MV-4-11 (cell line): ENCODE results near the gene FN1.

Source experiments
- DNase-seq: peaks from one replicate; lab custom pipeline; 2025; lab: John Stamatoyannopoulos, UW

The FN1 gene

GRCh38 chr2:215407061-215407460 lies 28.8 kb downstream of the FN1 start:
- DNase-seq, result no peak

GRCh38 chr2:215405722-215406581 lies 29.9 kb downstream of the FN1 start:
- no peak for DNase-seq

GRCh38 chr2:215404348-215405012 lies 31.4 kb downstream of the FN1 start:
- no peak for DNase-seq

- DNase-seq, result no peak
Measured at GRCh38 chr2:215403441-215404347, 32.2 kb downstream of the FN1 start.

- DNase-seq, result no peak
Measured at GRCh38 chr2:215401896-215402379, 33.9 kb downstream of the FN1 start.

- no peak for DNase-seq
Measured at GRCh38 chr2:215399067-215399716, 36.7 kb downstream of the FN1 start.

GRCh38 chr2:215397632-215398341 lies 38.1 kb downstream of the FN1 start:
- DNase-seq, result no peak

GRCh38 chr2:215396595-215397313 lies 39.1 kb downstream of the FN1 start:
- peak; percentile 83 for DNase-seq

GRCh38 chr2:215395687-215396460 lies 40.0 kb downstream of the FN1 start:
- DNase-seq, result no peak

- DNase-seq, result peak; percentile 4
Measured at GRCh38 chr2:215394102-215394805, 41.6 kb downstream of the FN1 start.

- DNase-seq, result no peak
Measured at GRCh38 chr2:215392687-215393270, 43.1 kb downstream of the FN1 start.

GRCh38 chr2:215392164-215392563 lies 43.7 kb downstream of the FN1 start:
- no peak for DNase-seq

- no peak for DNase-seq
Measured at GRCh38 chr2:215391531-215391930, 44.3 kb downstream of the FN1 start.

- DNase-seq, result no peak
Measured at GRCh38 chr2:215390550-215390913, 45.3 kb downstream of the FN1 start.

GRCh38 chr2:215388002-215388728 lies 47.7 kb downstream of the FN1 start:
- DNase-seq, result no peak

- no peak for DNase-seq
Measured at GRCh38 chr2:215386566-215386965, 49.3 kb downstream of the FN1 start.

GRCh38 chr2:215384710-215385109 lies 51.2 kb downstream of the FN1 start:
- no peak for DNase-seq
